GM19240 (cell line): ENCODE results near the gene LPAR3.

Experiments used
- DNase-seq: peaks from one replicate; pipeline ENCODE4 v3.0.0; 2011; ENCODE audit warnings: low spot score; ENCODE audit not compliant: insufficient read length

Gene LPAR3

GRCh38 chr1:84780000-84780716 lies 112.8 kb downstream of the LPAR3 start:
- no peak for DNase-seq

- DNase-seq: no peak
These were observed 116.4 kb downstream of the LPAR3 start for GRCh38 chr1:84776639-84777038.

- no peak for DNase-seq
These were observed 117.5 kb downstream of the LPAR3 start for GRCh38 chr1:84775535-84775920.

GRCh38 chr1:84774669-84775534 lies 118.1 kb downstream of the LPAR3 start:
- no peak for DNase-seq

- no peak for DNase-seq
These were observed 119.0 kb downstream of the LPAR3 start for GRCh38 chr1:84773933-84774497.

- DNase-seq: no peak
These were observed 119.8 kb downstream of the LPAR3 start for GRCh38 chr1:84773195-84773594.

GRCh38 chr1:84772428-84772943 lies 120.5 kb downstream of the LPAR3 start:
- DNase-seq: peak; percentile 65

GRCh38 chr1:84771895-84772294 lies 121.1 kb downstream of the LPAR3 start:
- no peak for DNase-seq

GRCh38 chr1:84770481-84770880 lies 122.5 kb downstream of the LPAR3 start:
- DNase-seq: no peak

- DNase-seq: no peak
These were observed 123.4 kb downstream of the LPAR3 start for GRCh38 chr1:84769636-84770035.

GRCh38 chr1:84768634-84769033 lies 124.4 kb downstream of the LPAR3 start:
- DNase-seq: no peak

GRCh38 chr1:84763912-84764680 lies 128.9 kb downstream of the LPAR3 start:
- no peak for DNase-seq

GRCh38 chr1:84762664-84763063 lies 130.3 kb downstream of the LPAR3 start:
- DNase-seq: no peak
